GM19328 (cell line): ENCODE results near the gene PIN4.
"Not testable (repeated sequence)": the region's sequence is repeated elsewhere in the genome, so short reads cannot be mapped to it uniquely, and the experiment has no call there.

ENCODE experiments used
- ATAC-seq: cut with Tn5 transposase; IDR thresholded peaks from one replicate; pipeline ENCODE4 v1.9.1; 2021; ENCODE audit warnings: mild to moderate bottlenecking, moderate library complexity; ENCODE audit not compliant: unreplicated experiment

PIN4 gene

DNA sequence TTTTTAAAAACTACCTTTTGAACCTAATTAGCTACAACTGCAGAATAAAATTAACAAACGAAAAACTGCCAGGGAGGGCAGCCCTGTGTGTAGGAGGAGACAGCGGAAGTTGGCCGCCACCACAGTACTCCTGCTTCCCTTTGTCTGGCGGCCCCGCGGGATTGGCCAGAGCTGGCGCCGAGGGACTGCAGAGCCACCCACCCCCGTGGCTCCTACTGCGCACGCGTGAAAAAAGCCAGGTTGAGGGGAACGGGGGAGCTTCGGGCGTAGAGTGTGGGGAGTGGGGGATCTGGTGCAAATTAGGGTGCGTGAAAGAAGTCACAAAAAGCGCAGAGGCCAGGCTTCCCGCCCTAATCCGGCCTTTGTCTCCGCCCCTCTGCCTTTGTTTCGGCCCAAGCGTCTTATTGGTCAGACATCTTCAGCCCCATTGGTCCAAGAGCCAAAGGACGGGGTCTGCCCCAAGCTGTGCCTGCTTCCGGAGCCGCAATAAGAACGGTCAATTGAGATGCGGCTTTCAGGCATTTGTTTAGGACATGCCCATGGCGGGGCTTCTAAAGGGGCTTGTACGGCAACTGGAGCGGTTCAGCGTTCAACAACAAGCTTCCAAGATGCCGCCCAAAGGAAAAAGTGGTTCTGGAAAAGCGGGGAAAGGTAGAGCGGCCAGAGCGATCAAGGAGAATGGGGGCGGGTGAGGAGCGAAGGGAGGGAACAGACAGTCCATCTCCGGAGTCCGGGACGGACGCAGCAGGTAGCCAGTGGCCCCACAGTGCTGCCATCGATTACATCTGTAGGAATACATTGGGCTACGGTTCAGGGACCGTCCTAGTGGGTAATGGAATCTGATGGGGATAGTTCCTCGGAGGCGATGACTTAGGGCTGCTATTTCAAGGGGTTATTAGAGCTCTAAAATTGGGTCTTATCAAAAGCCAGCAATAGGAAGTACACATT, at the start of gene PIN4:
PIN4 (plus strand) TSS at position 580 of the 948 bp plus-strand sequence; CDS start at position 609, 29 bp downstream.
- ATAC-seq, result peak; percentile 90

DNA sequence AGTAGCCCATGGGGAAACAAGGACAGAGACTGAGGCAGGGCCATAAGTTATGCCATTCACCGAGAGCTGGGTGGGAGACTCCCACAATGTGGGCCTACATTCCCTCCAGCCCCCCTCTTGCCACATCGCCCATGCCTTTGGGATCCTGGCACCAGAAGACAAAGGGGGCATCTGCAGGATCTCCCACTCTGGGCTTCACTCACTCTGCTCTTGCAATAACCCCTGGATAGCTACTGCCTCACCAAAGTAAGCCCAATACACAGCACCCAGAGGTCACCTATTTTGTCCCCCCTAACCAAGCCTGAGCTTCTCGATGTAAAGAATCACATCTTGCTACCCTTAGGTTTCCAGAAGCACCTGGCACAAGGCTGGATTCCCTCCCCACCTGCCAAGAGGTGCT, 49.1 kb upstream of the PIN4 start:
- no peak for ATAC-seq

DNA sequence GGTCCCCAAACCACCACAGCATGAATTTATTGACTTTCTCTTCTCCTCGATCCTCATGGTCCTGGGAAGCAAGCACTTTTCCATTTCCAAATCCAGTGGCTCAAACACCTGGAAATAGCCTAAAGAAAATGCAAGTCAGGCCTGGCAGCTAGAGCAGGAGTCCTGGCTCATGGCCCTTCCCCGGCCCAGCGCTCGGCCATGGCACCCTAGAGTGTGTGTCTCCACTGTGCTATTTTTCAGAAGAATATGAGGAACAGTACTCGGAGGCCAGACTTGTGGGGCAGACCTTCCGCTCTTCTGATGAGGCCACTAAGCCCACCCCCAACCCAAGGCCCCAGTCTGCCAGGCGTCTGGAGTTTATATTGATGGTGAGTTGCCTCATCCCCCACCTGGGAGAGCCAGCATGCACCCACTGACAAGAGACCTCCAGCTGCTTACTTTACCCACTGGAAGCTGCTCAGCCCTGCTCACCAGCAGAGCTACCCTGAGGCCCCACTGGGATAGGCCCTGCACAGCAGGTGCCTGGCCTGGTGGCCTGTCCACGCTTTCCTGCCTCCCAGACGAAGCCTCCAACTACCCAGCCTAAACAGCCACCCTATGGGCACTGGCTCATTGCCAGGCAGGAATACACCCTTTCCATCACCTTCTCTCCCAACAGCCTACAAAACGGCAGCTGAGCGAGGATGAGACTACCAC, 47.6 kb upstream of the PIN4 start:
- ATAC-seq, result no peak

DNA sequence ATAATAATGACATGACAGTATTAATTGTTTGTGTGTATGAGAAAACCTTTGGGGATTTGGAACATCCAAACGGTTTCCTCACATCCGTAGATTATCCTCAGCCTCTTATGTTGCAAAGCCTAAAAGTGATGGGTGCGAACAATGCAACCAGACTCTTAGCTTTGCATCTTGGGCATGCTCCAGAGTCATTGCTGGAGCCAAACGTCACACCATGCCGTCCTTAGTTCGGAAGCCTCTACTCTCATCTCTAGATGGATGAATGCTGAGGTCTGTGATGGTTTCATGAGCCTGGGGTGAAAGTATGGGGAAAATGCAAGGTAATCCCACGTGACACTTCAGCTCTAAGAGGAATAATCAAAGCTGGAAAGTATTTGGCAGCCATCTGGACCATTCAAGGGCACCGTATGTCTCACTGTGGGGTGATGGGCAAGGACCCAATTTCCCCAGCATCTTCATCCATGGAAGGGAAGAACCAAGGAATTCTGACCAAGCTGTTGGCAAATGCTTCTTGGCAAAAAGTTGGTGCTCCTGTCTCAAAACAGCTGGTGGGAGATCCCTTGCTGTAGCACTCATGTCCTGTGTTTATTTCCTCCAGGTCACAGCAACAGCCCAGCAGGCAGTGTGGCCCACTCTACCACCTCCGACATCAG, 43.6 kb upstream of the PIN4 start:
- no peak for ATAC-seq

DNA sequence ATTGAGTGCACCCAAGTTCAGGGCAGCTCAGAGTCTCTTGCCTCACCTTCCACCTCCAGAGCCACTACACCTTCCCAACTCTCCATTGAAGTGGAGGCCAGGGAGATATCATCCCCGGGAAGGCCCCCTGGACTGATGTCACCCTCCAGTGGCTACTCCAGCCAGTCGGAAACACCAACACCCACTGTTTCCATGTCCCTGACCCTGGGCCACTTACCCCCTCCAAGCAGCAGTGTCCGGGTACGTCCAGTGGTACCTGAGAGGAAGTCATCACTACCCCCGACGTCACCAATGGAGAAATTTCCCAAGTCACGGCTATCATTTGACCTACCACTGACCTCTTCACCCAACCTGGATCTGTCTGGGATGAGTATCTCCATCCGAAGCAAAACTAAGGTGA, 42.0 kb upstream of the PIN4 start:
- no peak for ATAC-seq

DNA sequence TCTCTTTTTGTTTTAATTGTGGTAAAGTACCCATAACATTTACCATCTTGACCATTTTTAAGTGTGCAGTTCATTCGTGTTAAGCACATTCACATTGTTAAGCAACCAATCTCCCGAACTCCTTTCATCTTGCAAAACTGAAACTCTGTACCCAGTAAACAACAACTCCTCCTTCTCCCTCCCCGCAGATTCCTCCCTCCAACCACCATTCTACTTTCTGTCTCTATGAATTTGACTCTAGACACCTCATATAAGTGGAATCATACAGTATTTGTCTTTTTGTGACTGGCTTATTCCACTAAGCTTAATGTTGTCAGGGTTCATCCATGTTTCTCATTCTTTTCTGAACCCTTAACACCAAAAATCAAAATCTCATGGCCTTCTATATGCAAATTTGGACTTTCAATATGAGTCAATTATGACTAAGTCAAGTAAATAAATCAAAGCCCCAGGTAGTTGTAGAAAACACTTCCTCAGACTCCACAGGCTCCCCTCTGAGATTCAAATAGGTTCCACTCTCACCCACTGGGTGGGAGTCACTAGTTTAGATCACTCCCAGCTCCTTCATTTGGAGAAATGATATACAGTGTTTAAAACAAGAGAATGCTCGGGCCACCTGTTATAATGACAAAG, 40.1 kb upstream of the PIN4 start:
- ATAC-seq, result peak; percentile 68

DNA sequence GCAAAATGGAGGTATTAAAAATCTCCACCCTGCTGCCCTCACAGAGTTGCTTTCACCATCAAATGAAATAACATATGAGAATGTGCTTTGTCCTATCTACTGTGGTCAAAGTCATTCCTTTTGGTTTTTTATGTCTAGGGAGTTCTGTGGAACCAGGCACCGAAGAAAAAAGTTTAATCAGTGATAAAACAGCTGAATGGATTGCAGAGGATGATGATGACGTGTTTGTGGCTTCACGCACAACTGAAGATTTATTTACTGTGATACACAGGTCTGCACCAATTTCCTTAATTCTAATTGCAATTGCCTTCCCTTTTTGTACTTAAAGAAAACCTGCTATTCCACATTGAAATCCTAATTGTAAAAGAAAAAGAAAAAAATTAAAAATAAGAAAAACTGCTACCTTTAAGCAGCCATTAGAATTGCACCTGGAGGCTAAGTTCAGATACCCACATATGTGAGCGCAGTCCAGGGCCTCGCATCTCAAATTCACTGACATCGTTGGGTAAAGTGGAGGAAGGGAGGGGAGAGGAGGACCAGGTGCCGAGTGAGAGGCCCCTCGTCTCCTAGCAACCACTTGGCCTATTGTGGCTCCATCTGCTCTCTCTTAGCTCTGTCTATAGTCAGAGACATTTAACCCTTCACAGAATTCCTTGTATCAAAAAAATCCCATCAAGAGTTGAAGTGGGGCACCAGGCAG, 39.3 kb upstream of the PIN4 start:
- ATAC-seq, result no peak

DNA sequence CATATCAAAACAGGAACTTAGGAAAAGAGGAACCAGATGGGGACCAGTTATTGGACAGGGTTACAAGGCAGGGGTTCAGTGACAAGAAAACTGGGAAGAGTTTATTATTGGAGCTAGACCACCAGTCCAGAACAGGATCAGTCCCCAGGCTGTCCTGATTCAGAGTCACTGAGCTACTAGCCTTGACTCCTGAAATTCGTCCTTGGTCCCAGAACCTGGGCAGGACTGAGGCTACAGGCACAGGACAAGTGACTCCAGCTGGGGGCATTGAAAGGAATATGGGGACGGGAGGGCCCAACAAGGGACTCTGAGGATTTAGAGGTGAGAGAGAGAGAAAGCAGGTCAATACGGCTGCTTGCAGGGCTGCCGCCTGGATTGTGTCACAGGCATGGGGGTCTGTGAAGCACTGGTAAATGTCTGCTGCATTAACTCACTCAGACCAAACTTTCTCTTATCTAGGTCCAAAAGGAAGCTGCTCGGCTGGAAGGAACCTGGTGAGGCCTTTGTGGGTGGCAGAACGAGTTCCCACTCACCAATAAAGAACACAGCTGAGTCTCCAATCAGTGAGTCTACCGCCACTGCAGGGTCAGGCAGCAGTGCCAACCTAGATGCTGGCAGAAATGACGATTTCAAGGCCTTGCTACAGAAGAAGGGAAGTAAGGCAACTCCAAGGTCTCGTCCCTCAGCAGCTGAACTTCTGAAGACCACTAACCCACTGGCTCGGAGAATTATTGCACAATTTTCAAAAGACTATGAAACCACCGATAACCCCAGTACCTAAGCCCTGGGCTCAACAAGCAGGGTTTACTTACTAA, 38.6 kb upstream of the PIN4 start:
- ATAC-seq, result no peak

DNA sequence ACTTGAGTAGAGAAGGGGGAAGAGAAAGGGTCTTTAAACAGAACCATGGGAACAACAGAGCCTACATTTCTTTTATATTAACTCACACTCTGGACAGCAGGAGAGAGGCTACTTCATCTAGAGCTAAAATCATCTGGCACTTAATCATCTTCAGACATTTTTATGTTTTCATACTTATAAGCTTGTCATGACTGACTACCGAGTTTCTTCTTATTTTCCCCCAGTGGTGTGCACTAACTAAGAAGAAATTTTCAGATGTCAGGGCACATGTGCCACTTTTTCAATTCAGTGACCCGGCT, 38.0 kb upstream of the PIN4 start:
- ATAC-seq, result no peak

DNA sequence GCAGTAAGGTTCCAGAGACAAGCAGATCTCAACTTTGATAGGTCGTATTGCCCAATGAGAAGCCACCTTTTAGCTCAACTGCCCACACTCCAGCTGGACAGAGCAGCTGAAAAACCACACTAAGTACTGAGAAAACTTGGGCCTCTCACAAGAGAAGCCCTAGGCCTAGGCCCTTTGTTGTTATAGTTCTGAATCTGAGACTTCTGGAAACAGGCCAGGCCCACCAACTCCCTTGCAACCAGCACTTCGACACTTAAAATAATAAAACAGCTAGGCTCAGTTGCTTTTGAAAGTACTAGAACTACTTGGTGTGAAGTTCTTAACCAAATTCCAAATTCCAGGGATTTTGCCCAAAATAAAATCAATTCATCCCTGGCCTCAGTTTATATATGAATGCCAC, 36.4 kb upstream of the PIN4 start:
- ATAC-seq, result no peak

DNA sequence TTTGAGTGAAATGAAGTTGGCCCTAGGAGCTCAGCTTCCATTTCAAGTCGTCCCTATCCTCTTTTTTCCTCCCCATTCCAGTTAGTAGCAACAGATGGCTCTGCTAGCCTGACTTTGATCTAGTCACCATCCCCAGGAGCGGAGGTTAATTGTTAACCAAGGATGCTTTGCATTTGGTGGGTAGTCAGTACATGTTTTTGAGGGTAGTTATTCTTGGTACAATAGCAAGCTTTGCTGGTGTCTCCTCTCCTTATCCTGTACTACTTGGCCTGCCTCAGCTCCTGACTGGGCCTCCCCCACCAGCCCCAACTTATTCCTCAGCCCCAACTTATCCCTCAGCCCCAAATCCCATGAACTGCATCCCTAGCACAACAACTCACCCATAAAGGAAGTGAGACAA, 35.0 kb upstream of the PIN4 start:
- ATAC-seq, result no peak

DNA sequence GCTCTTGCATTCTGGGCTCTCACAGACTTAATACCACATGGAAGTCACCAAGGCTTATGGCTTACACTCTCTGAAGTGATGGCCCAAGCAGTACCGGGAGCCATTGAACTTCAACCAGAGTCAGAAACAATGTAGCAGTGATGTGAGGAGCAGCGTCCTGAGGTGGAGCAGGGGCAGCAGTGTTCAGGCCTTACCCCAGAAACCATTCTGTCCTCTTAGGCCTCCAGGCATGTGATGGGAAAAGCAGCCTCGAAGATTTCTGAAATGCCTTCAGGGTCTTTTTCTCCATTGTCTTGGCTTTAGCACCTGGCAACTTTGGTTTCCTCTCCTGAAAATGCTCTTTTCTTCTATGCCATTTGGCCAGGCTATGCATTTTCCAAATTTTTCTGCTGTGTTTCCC, 22.8 kb upstream of the PIN4 start:
- ATAC-seq, result no peak

DNA sequence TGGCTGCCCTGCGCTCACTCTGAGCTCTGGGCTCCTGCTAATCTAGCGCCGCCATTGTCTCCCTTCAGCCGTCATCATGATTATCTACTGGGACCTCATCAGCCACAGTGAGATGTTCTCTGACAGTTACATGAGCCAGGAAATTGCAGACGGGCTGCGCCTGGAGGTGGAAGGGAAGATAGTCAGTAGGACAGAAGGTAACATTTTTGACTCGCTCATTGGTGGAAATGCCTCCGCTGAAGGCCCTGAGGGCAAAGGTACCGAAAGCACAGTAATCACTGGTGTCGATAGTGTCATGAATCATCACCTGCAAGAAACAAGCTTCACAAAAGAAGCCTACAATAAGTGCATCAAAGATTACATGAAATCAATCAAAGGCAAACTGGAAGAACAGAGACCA, 21.8 kb upstream of the PIN4 start:
- ATAC-seq, result no peak

DNA sequence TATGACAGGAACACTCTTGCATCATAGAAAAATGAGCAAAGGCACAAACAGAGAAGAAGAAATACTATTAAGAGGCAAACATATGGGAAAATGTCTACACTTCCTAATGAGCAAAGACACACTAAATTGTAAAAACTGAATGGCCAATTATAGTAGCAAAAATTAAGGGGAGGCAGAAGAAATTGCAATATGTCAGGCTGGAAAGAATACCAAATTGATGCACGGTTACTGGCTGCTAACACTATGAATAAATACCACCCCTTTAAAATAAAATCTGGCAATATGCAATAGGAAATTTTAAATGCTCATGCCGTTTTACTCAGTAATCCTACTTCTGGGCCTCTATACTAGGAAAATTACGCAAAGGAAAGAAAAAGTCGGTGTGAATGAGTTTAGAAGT, 16.0 kb upstream of the PIN4 start:
- no peak for ATAC-seq

DNA sequence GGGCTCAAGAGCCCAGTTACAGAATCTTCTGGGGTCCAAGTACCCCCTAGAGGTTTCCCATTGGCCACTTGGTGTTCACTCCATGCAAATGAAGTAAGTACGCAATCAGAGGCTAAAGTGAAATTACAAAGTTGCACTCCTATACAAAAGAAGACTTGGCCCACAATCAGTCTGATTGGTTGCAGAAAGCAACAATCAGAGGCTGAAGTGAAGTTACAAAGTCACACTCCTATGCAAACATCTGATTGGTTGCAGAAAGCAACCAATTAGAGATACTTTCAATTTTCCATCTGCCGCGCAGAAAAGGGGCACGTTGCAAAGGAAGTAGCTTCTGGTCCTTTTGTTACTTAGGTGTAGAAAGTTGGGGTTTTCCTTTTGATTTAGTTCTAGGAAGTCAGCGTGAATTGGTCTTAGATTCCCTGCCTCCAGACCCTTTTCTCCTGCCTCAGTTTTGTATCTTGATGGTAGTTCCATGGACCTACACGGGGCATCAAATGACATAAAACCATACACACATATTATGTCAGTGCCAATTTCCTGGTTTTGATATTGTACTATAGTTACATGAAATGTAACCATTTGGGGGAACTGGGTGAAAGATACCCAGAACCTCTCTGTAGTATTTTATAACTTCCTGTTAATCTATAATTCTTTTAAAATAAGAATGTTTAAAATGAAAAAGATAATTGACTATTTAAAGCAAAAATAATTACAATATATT, 12.4 kb upstream of the PIN4 start:
- no peak for ATAC-seq

DNA sequence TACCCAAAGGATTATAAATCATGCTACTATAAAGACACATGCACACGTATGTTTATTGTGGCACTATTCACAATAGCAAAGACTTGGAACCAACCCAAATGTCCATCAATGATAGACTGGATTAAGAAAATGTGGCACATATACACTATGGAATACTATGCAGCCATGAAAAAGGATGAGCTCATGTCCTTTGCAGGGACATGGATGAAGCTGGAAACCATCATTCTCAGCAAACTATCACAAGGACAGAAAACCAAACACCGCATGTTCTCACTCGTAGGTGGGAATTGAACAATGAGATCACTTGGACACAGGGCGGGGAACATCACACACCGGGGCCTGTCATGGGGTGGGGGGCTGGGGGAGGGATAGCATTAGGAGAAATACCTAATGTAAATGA, 5.3 kb upstream of the PIN4 start:
- ATAC-seq, result not testable (repeated sequence)

DNA sequence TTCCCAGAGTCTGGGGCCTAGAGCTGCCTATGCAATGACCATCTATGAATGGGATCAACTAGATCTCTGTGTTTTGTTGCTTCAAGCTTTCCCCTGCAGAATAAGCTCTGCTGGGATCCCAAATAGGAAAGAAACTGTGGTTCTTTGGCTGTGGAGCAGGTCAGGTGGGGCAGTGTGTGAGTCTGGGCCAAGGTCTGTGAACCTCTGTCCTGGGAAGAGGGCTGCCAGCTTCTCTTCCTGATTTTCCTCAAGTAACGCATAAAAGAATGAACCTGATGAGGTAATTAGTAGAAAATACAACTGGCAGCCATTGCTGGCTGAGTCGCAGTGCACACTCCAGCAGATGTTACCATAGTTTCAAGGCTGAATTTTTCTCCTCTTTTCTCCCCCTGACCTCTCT, 4.6 kb upstream of the PIN4 start:
- ATAC-seq, result no peak

DNA sequence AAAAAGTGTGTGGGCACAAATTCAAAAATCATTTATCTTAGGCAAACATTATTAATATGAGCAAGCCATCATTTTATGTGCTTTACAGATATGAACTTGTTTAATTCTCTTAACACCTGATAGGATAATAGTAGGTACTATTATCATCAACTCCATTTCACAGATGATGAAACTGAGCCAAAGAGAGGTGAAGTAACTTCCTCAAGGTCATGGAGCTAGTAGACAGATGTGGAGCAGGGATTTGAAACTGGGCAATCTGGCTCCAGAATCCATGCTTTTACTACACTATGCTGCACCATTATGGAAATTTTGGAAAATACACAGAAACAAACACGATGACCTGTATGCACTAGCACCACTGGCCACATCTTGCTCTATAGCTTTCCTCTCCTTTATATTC, 1.0 kb upstream of the PIN4 start:
- no peak for ATAC-seq

DNA sequence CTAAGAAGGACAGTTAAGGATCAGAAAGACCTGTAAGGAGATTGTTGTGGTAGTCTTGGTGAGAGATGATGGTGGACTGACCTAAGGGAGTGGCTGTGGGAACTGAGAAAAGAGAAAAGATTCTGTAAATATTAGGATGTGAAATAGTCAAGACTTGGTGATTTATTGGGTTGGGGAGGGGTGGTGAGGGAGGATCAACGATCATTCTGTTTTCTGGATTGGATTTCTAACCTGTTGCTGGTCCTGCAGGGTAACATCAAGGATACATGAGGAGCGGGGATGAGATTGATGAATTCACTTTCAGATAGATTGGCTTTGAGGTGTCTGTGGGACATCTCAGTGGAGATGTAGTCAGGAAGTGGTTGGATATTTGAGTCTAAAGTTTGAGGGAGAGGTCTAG, 1.4 kb downstream of the PIN4 start:
- no peak for ATAC-seq
